Measurements from ENCODE around the gene PSPH. TPM values are rescaled to one million over a fixed set of nuclear protein-coding genes. Genes with fewer than 3 reads are reported as not detected.
"Not testable (repeated sequence)": the region's sequence is repeated elsewhere in the genome, so short reads cannot be mapped to it uniquely, and the experiment has no call there.

The PSPH gene
- total RNA-seq, 3 donors from 2014 or later: 8.0 to 12.0 (median 11.4) TPM

DNA sequence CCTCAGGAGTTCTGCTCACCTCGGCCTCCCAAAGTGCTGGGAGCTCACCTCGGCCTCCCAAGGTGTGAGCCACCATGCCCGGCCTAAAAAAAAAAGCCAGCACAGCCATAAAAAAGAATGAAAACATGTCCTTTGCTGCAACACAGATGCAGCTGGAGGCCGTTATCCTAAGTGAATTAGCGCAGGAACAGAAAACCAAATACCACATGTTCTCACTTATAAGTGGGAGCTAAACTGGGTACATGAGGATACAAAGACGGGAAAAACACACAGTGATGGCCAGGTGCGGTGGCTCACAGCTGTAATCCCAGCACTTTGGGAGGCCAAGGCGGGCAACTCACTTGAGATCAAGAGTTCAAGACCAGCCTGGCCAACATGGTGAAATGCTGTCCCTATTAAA lies 20.9 kb downstream of the PSPH start:
- no peak for DNase-seq
- intact Hi-C loops (cut with DNase I, micrococcal nuclease): no loop called here
- no peak for ATAC-seq
- no peaks in the 10 kb centered on the region for H3K9me3 ChIP-seq
- peaks cover 4% of the 10 kb centered on the region for H3K4me1 ChIP-seq (ENCODE audit: low read depth)
- H3K36me3 ChIP-seq (ENCODE audit: low read depth): no peaks in the 10 kb centered on the region
- TF ChIP-seq, protein P1, sequence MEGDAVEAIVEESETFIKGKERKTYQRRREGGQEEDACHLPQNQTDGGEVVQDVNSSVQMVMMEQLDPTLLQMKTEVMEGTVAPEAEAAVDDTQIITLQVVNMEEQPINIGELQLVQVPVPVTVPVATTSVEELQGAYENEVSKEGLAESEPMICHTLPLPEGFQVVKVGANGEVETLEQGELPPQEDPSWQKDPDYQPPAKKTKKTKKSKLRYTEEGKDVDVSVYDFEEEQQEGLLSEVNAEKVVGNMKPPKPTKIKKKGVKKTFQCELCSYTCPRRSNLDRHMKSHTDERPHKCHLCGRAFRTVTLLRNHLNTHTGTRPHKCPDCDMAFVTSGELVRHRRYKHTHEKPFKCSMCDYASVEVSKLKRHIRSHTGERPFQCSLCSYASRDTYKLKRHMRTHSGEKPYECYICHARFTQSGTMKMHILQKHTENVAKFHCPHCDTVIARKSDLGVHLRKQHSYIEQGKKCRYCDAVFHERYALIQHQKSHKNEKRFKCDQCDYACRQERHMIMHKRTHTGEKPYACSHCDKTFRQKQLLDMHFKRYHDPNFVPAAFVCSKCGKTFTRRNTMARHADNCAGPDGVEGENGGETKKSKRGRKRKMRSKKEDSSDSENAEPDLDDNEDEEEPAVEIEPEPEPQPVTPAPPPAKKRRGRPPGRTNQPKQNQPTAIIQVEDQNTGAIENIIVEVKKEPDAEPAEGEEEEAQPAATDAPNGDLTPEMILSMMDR (IDR thresholded peaks at IDR 0.05): no peak
- H3K4me3 ChIP-seq: no peak overlapping the region

DNA sequence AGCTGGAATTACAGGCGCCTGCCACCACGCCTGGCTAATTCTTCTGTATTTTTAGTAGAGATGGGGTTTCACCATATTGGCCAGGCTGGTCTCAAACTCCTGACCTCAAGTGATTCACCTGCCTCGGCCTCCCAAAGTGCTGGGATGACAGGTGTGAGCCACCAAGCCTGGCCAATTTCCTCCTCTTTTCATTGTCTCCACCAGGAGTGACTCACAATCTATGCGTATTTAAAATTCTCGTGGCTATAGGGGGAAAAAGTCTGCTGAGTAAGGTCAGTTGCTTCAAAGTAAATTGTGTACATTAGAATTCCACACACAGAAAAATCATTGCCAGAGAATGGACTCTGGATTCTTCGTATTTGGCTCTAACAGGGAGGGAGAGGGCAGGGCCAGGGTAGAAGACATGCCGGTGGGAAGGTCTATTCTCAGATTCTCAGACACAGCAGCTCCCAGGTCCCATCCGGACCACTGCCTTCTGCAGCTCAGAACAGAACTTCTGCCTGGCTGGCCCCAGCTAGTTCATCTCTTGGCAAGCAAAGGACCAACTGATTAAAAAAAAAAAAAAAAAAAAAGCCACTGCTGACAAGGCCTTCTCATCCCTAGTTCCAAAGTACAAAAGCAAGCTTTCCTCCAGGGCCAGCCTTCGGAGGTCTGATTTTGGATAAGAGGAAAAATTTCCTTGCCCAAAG lies 22.2 kb downstream of the PSPH start:
- DNase-seq (peak in 1 of 3 donors; percentile 14), ATAC-seq (peak; percentile 67)
- no peak overlapping the region for H3K4me3 ChIP-seq

DNA sequence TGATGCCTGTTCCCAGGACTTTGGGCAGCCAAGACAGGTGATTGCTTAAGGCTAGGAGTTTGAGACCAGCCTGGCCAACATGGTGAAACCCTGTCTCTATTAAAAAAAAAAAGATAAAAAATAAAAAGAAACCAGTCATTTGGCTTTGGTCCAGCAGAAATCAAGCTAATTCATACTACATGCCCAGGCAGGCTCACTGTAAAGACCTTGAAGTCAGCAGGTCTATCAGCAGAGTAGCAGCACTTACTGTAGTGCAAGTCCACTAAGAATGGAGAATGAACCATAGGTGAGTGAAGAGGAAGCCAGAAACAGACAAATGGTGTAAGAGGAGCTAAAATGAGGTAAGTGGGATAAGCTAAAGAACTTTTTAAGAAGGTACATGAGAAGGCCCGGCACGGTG lies 24.7 kb downstream of the PSPH start:
- Histone ChIP-seq H3K4me1 (ENCODE audit: low read depth) (no peaks in the 10 kb centered on the region), H3K4me3 (no peak overlapping the region), H3K36me3 (ENCODE audit: low read depth) (no peaks in the 10 kb centered on the region), H3K9me3 (no peaks in the 10 kb centered on the region)
- DNase-seq (no peak), ATAC-seq (no peak)
- intact Hi-C loops (cut with DNase I, micrococcal nuclease): no loop called here
- TF ChIP-seq, protein P1 (IDR thresholded peaks at IDR 0.05): no peak

More for the DNA sequence above, 22.2 kb downstream of the PSPH start:
- intact Hi-C loops (cut with DNase I, micrococcal nuclease): no loop called here
- Histone ChIP-seq H3K36me3 (ENCODE audit: low read depth) (no peaks in the 10 kb centered on the region), H3K9me3 (no peaks in the 10 kb centered on the region), H3K4me1 (ENCODE audit: low read depth) (peaks cover 2% of the 10 kb centered on the region)
- TF ChIP-seq, protein P1 (IDR thresholded peaks at IDR 0.05): no peak

DNA sequence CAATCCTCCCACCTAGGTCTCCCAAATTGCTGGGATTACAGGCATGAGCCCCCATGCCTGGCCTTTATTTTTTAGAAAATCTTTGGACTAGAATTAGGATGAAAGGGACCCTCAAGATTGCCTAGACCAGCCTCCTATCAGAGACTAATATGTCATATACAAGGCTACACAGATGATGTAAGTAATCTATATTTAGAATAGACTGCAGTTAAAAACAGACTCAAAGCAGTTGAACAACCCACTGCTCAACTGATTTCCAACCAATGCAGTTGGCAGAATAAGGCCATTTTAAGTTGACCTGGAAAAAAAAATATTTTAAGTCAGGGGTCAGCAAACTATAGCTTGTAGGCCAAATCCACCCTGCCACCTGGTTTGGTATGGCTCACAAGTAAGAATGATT lies 27.7 kb downstream of the PSPH start:
- Histone ChIP-seq H3K4me3 (no peak overlapping the region), H3K36me3 (ENCODE audit: low read depth) (no peaks in the 10 kb centered on the region), H3K9me3 (no peaks in the 10 kb centered on the region), H3K4me1 (ENCODE audit: low read depth) (no peaks in the 10 kb centered on the region)
- TF ChIP-seq, protein P1 (IDR thresholded peaks at IDR 0.05): no peak
- ATAC-seq: no peak
- DNase-seq: no peak
- intact Hi-C loops (cut with DNase I, micrococcal nuclease): no loop called here

DNA sequence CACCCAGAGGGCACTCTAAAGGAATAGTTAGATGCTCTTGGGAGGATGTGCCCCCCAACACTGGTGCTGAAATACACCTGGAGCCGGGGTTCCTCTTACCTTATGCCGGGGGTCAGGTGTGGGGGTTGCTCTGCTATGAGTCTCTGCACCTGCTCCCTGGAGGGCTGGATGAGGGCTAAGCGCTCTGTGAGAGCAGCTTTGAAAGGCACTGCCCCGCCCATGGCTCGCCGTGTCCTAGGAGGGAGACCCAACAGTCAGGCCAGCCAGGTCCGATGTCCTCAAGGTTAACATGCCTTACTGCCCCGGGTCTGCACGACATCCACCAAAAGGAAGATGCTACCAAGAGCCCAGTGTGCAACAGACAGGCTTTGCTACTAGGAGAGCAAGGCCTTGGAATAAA lies 31.7 kb downstream of the PSPH start:
- Histone ChIP-seq H3K4me3 (no peak overlapping the region), H3K4me1 (ENCODE audit: low read depth) (no peaks in the 10 kb centered on the region), H3K36me3 (ENCODE audit: low read depth) (no peaks in the 10 kb centered on the region), H3K9me3 (no peaks in the 10 kb centered on the region)
- TF ChIP-seq, protein P1 (IDR thresholded peaks at IDR 0.05): no peak
- ATAC-seq (no peak), DNase-seq (peak in 1 of 3 donors; percentile 31)
- intact Hi-C loops (cut with DNase I, micrococcal nuclease): no loop called here

DNA sequence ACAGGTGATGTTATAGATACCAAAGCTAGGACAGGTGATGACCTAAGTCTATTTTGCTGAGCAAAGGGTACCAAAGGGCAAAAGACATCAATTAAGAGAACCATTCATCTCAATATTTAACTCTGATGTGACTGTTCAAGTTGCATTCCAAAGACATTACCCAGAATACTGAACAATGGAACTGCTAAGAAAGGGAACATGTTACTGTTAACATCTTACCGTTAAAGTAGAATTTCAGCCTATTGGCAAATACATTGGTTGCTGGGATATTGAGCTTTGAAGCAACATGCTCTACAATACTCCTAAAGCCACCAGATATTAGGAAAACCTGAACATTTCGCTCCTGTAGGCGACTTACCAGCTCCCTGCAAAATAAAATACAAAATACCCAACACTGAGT lies 34.2 kb downstream of the PSPH start:
- H3K4me3 ChIP-seq; H3K4me1 ChIP-seq (ENCODE audit: low read depth); intact Hi-C loops (cut with DNase I, micrococcal nuclease); DNase-seq; H3K36me3 ChIP-seq (ENCODE audit: low read depth); ATAC-seq; H3K9me3 ChIP-seq: not testable (repeated sequence)

All from mucosa of descending colon (tissue), 3 donors.